GM12891 (cell line): ENCODE results near the gene YTHDF2.
"Not testable (repeated sequence)": the region's sequence is repeated elsewhere in the genome, so short reads cannot be mapped to it uniquely, and the experiment has no call there.

Experiments used
- POLR2A ChIP-seq: IDR thresholded peaks from 2 replicates; pipeline ENCODE4 v1.6.1; 2011; ENCODE audit warnings: low read depth, low read length, control low read depth
- POLR2AphosphoS5 ChIP-seq: IDR thresholded peaks from 2 replicates; pipeline ENCODE4 v1.6.1; 2011; ENCODE audit warnings: low read depth, low read length, control low read depth
- POU2F2 ChIP-seq: IDR thresholded peaks from 2 replicates; pipeline ENCODE4 v1.6.1; 2011; ENCODE audit warnings: low read depth, mild to moderate bottlenecking, control low read depth, low read length, moderate library complexity
- TAF1 ChIP-seq: IDR thresholded peaks from 2 replicates; pipeline ENCODE4 v1.6.1; 2011; ENCODE audit warnings: low read depth, low read length, control low read depth

DNA sequence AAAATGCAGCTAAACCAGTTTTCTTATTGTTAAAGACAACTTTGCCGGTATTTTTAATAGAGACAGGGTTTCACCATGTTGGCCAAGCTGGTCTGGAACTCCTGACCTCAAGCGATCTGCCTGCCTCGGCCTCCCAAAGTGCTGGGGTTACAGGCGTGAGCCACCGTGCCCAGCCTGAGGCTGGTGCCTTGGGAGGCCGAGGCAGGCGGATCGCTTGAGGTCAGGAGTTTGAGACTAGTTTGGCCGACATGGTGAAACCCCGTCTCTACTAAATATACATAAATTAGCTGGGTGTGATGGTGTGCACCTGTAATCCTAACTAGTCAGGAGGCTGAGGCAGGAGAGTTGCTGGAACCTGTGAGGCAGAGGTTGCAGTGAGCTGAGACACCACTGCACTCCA, 35.2 kb downstream of the YTHDF2 start:
- not testable (repeated sequence) for TF ChIP-seq POLR2A, POU2F2, POLR2AphosphoS5, TAF1
